ENCODE results near the gene RHOJ.

RHOJ gene

GRCh38 chr14:63326840-63327239, 122.6 kb downstream of the RHOJ start:
- Histone ChIP-seq H3K27ac (ENCODE audit: low read depth, low read length) (no peak overlapping the region), H3K79me2 (ENCODE audit: control insufficient read depth, insufficient read depth, low read length, unreplicated experiment) (no peaks in the 10 kb centered on the region), H3K27me3 (ENCODE audit: insufficient read depth, low read length) (peaks cover 56% of the 10 kb centered on the region), H2AFZ (ENCODE audit: low read length, unreplicated experiment) (no peak overlapping the region), H3K4me3 (ENCODE audit: low read depth, low read length) (no peak overlapping the region), H3K36me3 (ENCODE audit: insufficient read depth, low read length) (no peaks in the 10 kb centered on the region), H3K4me1 (ENCODE audit: control insufficient read depth, insufficient read depth, low read length, unreplicated experiment) (no peaks in the 10 kb centered on the region)

- H3K27me3 ChIP-seq (ENCODE audit: insufficient read depth, low read length): peaks cover 52% of the 10 kb centered on the region
- H3K4me3 ChIP-seq (ENCODE audit: low read depth, low read length): no peak overlapping the region
- H3K79me2 ChIP-seq (ENCODE audit: control insufficient read depth, insufficient read depth, low read length, unreplicated experiment): no peaks in the 10 kb centered on the region
- H3K36me3 ChIP-seq (ENCODE audit: insufficient read depth, low read length): no peaks in the 10 kb centered on the region
- no peaks in the 10 kb centered on the region for H3K4me1 ChIP-seq (ENCODE audit: control insufficient read depth, insufficient read depth, low read length, unreplicated experiment)
- H2AFZ ChIP-seq (ENCODE audit: low read length, unreplicated experiment): no peak overlapping the region
- H3K27ac ChIP-seq (ENCODE audit: low read depth, low read length): no peak overlapping the region
These were observed 124.8 kb downstream of the RHOJ start for GRCh38 chr14:63328787-63329737.

GRCh38 chr14:63342371-63342770, 138.1 kb downstream of the RHOJ start:
- no peak overlapping the region for H2AFZ ChIP-seq (ENCODE audit: low read length, unreplicated experiment)
- peaks cover 23% of the 10 kb centered on the region for H3K27me3 ChIP-seq (ENCODE audit: insufficient read depth, low read length)
- peak overlapping the region; percentile 11; the same call in 1 of the 2 replicates for H3K4me3 ChIP-seq (ENCODE audit: low read depth, low read length)
- H3K27ac ChIP-seq (ENCODE audit: low read depth, low read length): peak overlapping the region; percentile 10; the same call in 1 of the 2 replicates
- H3K4me1 ChIP-seq (ENCODE audit: control insufficient read depth, insufficient read depth, low read length, unreplicated experiment): peaks cover 17% of the 10 kb centered on the region
- no peaks in the 10 kb centered on the region for H3K36me3 ChIP-seq (ENCODE audit: insufficient read depth, low read length)
- no peaks in the 10 kb centered on the region for H3K79me2 ChIP-seq (ENCODE audit: control insufficient read depth, insufficient read depth, low read length, unreplicated experiment)
